CD1c-positive myeloid dendritic cell (primary cell): ENCODE measurements around the gene ZBTB38.

Experiments
- DNase-seq: peaks from one replicate; pipeline ENCODE4 v3.0.0-alpha.2; 2016; ENCODE audit errors: extremely low spot score

The ZBTB38 gene

GRCh38 chr3:141368062-141368924, at the start of gene ZBTB38:
Gene ZBTB38, plus strand, starts transcription at chr3:141368504. Its CDS starts 73,885 bp downstream, at chr3:141442389.
- DNase-seq = peak; percentile 70

GRCh38 chr3:141320399-141321108, 47.8 kb upstream of the ZBTB38 start:
- DNase-seq = no peak

- DNase-seq = no peak
Measured at GRCh38 chr3:141321109-141321497, 47.2 kb upstream of the ZBTB38 start.

GRCh38 chr3:141323936-141324704, 44.2 kb upstream of the ZBTB38 start:
- DNase-seq = no peak

- DNase-seq = no peak
Measured at GRCh38 chr3:141326123-141326522, 42.2 kb upstream of the ZBTB38 start.

GRCh38 chr3:141326626-141327025, 41.7 kb upstream of the ZBTB38 start:
- no peak for DNase-seq

GRCh38 chr3:141328286-141329166, 39.8 kb upstream of the ZBTB38 start:
- no peak for DNase-seq

- DNase-seq = no peak
Measured at GRCh38 chr3:141330235-141330634, 38.1 kb upstream of the ZBTB38 start.

GRCh38 chr3:141330718-141331376, 37.5 kb upstream of the ZBTB38 start:
- DNase-seq = no peak

GRCh38 chr3:141331377-141332318, 36.7 kb upstream of the ZBTB38 start:
- peak; percentile 26 for DNase-seq

GRCh38 chr3:141332416-141332815, 35.9 kb upstream of the ZBTB38 start:
- no peak for DNase-seq

GRCh38 chr3:141333836-141334626, 34.3 kb upstream of the ZBTB38 start:
- DNase-seq = no peak

GRCh38 chr3:141334627-141335250, 33.6 kb upstream of the ZBTB38 start:
- DNase-seq = no peak

- DNase-seq = no peak
Measured at GRCh38 chr3:141335531-141336061, 32.7 kb upstream of the ZBTB38 start.

- peak; percentile 80 for DNase-seq
Measured at GRCh38 chr3:141336672-141337522, 31.4 kb upstream of the ZBTB38 start.

- DNase-seq = no peak
Measured at GRCh38 chr3:141337523-141337854, 30.8 kb upstream of the ZBTB38 start.

GRCh38 chr3:141337991-141338390, 30.3 kb upstream of the ZBTB38 start:
- DNase-seq = no peak
